GM19099 (cell line): ENCODE measurements around the gene AATF.

Experiments used
- POLR2A ChIP-seq: IDR thresholded peaks from 3 replicates; pipeline ENCODE4 v1.6.1; 2011; ENCODE audit warnings: low read depth; ENCODE audit not compliant: insufficient read length; ENCODE audit errors: extremely low read depth

AATF gene

DNA sequence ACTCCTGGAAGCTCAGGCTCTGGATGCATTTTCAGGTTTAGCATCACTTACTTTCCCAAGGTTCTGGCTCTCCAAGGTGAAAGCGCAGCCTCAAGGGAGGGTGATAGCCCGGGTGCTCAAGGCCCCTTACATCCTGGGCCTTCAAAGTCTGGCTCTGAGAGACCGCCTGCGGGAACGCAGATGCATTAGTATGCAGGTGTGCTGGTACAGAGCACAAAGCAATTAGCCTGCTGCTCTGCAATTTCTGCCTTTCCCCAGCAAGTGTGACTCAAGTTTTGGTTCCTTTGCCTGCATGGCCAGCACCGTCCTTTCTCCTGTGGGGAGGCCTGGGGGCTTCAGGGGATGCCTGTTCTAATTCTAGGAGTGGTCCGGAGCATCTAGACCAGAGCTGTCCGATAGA is 116.2 kb downstream of the AATF start:
- TF ChIP-seq POLR2A, result no peak

DNA sequence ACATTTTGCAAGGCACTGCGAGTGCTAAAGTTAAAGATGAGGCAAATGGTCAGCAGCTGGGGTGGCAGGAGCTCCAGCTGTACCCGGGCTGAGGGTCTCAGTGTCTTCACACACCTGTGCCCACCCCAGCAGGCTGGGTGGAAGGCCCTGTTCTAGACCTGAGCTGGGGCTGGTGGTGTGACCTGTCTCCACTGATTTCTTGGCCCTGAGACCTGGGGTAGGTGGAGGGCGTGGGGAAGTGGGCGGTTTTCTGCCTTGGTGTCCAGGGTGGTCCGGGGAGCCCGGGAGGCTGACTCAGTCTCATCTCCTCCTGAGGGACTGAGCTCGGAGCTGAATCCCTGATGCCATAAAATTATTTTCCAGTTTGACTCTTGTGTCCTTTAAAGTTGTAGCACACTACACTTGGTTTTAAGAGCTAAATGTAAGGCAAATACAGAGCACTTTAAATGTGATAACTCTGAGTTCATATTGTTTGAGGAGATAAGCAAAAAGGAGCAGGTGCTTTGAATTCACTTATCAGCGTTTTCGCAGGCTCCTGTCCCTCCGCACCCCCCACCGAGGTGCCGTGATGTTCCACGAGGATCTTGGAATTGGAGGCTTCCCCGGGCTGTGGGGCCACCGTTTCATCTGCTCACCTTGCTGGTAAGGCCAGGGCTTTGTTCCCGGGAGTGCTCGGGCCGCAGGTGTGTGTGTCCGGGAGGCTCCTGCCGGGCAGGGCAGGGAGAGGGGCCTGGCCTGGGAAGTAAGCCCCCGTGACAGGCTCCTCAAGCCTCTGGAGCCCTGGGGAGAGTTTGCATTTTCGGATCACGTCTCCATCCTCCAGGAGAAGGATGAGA is 117.0 kb downstream of the AATF start:
- TF ChIP-seq POLR2A, result no peak

DNA sequence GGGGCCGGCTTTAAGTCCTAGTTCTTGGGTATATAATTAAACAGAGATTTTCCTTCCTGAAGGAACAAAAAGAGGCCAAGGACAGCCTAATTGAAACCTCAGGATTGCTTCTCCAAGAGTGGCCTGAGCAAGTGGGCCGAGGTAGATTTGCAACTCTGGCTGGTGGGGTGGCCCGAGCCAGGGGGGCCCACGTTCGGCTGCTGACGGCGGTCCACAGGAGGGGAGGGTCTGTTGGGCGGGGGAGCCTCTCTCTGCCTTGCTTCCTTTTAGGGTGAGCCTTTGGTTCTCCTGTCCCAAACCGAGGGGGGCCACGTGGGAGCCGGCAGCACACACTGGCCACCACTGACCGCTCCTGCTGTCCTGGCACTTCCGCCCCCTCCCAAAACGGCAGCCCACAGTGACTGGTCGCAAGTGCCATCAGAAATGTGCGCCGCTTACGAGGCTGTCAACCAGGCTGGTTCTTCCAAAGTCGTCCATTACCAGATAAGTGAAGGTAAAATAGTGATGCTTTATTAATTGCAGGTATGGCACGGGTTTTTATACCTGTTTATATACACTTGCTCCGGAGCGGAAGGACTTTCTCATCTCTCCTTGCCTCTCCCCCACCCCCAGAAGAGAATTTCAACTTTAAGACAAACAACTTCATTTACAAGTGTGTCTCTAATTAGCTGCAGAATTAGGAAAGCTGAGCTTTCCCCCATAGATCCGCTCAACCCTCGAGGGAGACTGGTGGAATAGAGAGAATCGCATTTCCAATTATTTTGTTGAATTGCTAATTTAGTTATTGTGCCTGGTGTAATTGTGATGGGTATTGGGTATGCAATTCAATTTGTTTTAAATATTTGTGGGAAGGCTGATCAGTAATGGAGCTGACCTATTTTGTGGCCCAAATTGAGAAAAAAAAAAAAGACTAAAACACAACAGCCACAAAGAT is 117.8 kb downstream of the AATF start:
- no peak for TF ChIP-seq POLR2A

DNA sequence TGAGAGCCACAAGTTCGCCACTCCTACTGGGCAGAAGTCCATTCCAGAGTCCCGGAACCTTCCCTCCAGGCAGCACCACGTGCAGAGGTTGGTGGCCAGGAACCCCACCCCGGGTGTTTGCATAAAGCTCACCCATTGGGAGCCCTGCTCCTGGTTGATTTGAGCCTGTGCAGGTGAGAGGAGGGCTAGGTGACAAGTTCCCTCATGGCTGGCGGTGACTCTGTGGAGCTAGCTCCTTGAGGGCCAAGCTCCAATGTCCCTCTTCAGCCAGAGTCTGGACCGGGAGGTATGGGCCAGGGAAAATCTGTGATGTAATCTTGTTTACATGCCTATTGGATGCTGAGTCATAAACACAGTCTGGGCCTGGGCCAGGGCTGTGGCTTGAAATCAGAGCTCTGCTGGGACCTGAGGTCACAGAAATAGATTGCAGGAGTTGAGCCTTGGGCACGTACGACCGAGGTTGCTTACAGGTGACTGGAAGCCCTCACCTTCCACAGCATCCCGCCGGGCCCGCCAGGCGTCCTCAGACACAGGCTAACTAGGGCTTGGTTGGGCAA is 118.9 kb downstream of the AATF start:
- TF ChIP-seq POLR2A, result no peak

DNA sequence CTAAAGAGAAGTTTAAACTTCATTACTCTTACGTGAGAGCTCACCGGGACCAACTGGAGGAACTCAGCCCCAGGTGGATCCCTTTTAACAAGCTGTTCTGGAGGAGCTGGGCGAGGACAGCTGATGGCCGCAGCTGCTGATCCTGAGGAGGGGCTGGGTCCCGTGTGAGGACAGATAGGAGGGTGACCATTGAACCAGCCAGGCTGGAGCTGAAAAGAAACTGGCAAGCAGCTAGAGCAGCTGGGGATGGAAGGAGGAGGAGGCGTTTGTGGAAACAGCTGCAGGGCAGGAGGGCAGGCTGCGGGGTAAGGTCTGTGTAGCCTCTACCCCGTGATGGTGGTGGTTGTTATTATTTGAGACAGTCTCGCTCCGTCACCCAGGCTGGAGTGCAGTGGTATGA is 119.5 kb downstream of the AATF start:
- TF ChIP-seq POLR2A, result no peak

DNA sequence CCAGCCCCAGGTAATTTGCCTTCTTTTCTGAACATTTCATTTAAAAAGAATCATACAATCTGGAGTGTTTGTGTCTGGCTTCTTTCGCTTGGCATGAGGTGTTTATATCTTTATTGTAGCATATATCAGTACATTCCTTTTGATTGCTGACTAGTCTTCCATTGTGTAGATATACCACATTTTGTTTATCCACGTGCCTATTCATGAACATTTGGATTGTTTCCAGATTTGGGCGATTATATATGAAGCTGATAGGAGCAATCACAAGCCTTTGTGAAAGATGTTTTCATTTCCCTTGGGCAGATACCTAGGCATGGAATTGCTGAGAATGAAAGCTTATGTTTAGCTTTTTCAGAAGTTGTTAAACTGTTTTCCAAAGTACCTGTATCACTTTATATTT is 120.3 kb downstream of the AATF start:
- TF ChIP-seq POLR2A, result no peak

DNA sequence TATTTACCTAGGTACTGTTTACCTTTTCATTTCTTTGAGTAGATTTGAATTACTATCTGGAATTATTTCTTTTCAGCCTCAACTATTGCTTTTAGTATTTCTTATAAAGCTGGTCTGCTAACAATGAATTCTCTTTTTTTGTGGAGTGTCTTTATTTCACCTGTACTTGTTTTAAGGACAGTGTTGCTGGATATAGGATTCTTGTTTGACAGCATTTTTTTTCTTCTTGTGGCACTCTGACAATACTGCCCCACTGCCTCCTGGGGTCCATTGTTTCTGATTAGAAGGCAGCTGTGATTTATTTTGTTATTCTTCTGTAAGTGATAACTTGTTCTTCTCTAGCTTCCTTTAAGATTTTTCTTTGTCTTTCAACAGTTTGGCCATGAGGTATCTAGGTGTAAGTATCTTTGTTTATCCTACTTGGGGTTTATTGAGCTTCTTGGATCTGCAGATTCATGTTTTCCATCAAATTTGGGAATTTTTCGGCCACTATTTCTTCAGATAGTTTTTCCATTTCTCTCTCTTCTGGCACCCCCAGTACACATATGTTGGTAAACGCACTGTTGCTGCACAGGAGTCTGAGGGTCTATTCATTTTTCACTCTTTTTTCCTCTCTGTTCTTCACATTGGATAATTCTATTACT is 130.4 kb downstream of the AATF start:
- no peak for TF ChIP-seq POLR2A

DNA sequence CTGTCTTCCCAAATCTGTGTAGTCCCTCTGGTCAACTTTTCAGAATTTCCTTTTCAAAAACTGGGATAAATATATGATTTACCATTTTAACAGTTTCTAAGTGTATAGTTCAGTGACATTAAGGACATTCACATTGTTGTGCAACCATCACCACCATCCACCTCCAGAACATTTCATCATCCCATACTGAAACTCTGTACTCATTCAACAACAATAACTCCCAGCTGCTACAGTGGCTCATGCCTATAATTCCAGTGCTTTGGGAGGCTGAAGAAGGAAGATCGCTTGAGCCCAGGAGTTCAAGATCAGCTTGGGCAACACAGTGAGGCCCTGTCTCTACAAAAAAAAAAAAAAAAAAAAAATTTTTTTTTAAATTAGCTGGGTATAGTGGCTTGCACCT is 131.0 kb downstream of the AATF start:
- TF ChIP-seq POLR2A, result no peak

DNA sequence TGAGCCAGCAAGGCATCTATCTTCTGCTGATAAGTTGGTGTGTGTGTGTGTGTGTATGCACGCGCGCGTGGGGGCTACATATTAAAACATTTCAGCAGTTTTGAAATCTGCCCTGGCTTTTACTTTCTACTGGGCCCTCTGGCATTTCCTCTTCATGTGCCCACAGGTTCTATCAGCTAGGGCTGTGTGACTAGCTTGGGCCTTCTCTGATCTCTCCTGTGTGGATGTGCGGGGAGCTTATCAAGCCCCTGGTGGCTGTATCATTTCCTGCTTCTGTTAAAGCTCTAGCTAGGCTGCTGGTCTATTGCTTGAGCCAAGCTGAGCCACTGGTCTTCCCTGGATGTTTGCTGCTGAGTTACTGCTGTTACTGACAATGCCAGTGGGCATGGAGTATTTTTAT is 132.5 kb downstream of the AATF start:
- no peak for TF ChIP-seq POLR2A

DNA sequence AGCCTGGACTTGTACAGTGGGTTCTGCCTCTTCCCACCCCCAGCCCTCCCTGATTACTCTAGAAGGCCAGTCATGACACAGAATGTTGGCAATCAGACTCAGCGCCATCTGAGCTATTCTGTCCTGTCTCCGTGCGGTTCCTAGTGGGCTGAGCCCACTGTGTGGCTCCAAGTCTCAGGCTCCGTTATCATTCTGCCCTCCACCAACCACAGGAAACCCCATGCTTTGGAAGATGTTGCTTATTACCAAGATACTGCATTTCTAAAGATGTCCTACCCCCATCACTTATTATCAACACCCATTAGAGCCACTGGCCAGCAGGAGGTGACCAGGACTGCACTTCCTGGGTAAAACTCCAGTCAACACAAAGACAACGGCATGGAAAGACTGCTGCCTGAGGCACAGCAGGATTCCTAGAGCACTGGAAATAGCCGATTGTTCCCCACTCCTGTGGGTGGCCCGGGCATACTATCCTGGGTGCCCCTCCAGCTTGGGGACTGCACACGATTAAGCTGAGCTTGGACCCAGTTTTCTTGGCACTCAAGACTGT is 133.6 kb downstream of the AATF start:
- TF ChIP-seq POLR2A, result no peak

DNA sequence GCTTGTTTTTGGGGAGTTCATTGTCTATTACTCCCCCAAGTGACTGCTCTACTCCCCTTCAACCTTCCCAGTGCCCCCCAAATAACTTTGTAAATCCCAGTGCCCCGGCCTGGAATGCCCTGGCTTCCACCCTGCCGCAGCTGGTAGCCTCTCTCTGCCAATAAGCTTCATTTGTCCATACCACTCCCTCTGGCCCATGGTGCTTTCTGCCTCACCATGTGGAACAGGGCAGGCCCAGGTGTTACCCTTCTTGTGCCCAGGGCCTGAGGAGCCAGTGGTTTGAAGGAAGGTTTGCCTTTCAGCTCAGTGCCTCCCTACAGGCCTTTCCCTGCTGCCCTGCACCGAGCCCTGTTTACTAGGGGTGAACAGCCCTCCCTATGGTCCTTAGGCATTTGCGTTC is 134.2 kb downstream of the AATF start:
- TF ChIP-seq POLR2A, result no peak

DNA sequence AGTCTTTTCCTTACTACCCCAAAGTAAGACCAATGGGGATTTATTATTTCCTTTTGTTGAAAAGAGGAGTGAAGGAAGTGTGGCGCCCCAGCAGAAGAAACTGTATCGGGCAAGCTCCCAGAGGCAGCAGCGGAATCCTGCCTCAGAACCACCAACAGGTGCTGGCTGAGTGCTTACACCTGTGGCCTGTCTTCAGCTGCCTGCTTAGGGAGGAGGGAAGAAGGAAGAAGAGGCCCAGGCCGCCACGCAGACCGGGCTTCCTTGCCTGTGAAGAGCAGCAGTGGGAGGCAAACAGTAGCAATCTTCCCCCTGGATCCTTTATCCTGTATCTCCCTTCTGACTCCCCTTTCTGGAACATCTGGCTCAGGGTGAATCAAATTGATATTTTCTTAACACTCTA is 134.7 kb downstream of the AATF start:
- no peak for TF ChIP-seq POLR2A

DNA sequence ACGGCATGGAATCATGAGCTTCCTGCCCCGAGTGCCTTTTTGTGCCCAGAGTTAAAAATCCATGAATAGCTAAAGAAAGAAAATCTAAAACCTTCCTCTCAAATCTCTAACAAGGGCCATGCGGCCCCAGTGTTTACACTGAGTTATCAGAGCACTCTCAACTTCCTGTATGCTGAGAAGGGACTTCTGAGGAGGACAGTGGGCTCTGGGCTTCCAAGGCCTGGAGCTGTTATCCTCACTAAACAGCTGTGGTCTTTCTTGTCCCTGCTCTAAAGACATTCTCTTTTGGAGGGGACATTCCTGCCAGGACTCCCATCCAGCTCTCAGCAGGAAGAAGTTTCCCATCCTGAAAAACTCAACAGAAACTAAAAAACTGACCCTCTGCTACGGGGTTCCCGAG is 135.6 kb downstream of the AATF start:
- TF ChIP-seq POLR2A, result no peak

DNA sequence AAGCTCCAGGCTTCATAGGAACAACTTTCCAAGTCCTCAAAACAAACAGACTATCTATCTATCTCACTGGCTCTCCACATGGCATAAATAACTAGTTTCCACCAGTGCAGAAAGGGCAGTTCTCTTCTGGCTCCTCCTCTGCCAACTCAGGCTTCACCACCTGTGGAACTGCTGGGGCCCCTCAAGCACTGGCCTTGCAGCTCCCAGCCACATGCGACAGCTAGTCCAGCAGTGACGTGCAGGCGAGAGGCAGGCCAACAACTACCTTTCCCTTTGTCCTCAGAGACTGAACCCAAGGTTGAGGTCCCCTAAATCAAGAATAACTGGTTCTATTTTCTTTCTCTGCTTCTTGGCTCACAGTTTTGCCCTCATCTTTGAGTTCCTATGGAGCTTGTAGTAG is 137.6 kb downstream of the AATF start:
- TF ChIP-seq POLR2A, result no peak

DNA sequence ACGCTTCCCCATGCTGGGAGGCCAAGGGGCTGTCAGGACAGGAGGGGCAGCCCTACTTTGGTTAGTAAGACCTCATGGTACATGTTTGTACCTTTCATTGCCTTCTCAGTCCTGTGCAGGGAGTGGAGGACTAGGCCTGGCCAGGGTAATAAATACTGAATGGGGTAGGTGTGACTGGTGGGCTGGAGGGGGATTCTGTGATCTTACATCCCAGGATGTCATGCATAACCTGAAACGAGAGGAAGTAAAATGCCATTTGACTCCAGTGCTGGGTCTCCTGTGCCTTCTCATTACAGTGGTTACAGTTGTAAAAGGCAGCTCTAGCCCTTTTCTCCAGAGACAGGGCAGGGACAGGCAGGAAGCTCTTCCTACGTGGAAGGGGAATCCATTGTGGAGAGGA is 138.2 kb downstream of the AATF start:
- TF ChIP-seq POLR2A, result no peak

DNA sequence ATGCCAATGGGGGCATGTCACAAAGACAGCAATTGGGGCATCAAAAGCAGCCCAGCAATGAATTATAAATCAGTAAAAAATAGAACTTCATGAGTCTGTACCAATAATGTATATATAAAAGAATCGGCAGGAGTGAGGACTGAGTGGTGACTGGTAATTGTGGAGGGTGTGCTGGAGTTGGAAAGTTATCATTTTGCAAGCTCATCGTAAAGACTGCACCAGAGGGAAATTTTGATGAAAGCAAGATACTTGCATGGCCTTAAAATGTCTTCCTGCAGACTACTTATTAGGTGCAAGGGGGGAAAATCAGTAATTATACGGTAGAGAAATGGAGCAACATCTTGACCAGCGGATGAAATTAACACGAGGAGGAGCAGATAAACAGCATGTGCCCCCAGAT is 138.9 kb downstream of the AATF start:
- no peak for TF ChIP-seq POLR2A

DNA sequence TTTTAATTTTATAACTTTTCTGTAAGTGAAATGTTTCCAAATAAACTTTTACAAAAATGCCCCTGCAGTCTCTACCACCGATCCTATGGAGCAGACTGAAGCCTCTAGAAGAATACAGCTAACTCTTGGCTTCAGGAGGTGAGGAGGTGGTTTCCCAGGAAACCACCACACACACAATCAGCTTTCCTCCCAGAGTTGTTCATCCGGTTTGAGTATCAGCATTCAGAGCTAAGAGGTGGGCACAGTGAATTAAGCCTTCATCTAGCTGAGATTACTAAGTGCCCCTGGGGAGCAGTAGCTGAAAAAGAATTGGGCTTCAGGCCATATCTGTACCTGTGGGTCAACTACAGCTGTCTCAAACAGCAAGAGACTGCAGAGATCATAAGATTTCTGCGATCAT is 139.7 kb downstream of the AATF start:
- TF ChIP-seq POLR2A, result no peak
